ENCODE results near the gene ANKS1B.

The ANKS1B gene

GRCh38 chr12:99450036-99450630 lies 534.6 kb downstream of the ANKS1B start:
- no peak overlapping the region for H3K4me3 ChIP-seq (ENCODE audit: low read length)
- H3K4me1 ChIP-seq (ENCODE audit: control insufficient read depth, insufficient read depth, low read length): peaks cover 26% of the 10 kb centered on the region
- no peaks in the 10 kb centered on the region for H3K36me3 ChIP-seq (ENCODE audit: control insufficient read depth, insufficient read depth, low read length, severe bottlenecking)
- H3K9ac ChIP-seq (ENCODE audit: low read length): no peak overlapping the region
- peak; percentile 43 for DNase-seq (ENCODE audit: low read depth)
- H3K9me3 ChIP-seq (ENCODE audit: control insufficient read depth, low read length): no peaks in the 10 kb centered on the region
- H3K27me3 ChIP-seq (replicated peaks; ENCODE audit: control insufficient read depth, insufficient read depth, low read length): no peaks in the 10 kb centered on the region

GRCh38 chr12:99444859-99445316 lies 539.8 kb downstream of the ANKS1B start:
- Histone ChIP-seq H3K4me1 (ENCODE audit: control insufficient read depth, insufficient read depth, low read length) (peaks cover 6% of the 10 kb centered on the region), H3K4me3 (ENCODE audit: low read length) (no peak overlapping the region), H3K9ac (ENCODE audit: low read length) (no peak overlapping the region), H3K36me3 (ENCODE audit: control insufficient read depth, insufficient read depth, low read length, severe bottlenecking) (no peaks in the 10 kb centered on the region), H3K9me3 (ENCODE audit: control insufficient read depth, low read length) (no peaks in the 10 kb centered on the region), H3K27me3 (replicated peaks; ENCODE audit: control insufficient read depth, insufficient read depth, low read length) (no peaks in the 10 kb centered on the region)
- DNase-seq (ENCODE audit: low read depth): no peak

- Histone ChIP-seq H3K36me3 (ENCODE audit: control insufficient read depth, insufficient read depth, low read length, severe bottlenecking) (no peaks in the 10 kb centered on the region), H3K27me3 (replicated peaks; ENCODE audit: control insufficient read depth, insufficient read depth, low read length) (no peaks in the 10 kb centered on the region), H3K9ac (ENCODE audit: low read length) (no peak overlapping the region), H3K4me1 (ENCODE audit: control insufficient read depth, insufficient read depth, low read length) (peaks cover 6% of the 10 kb centered on the region), H3K9me3 (ENCODE audit: control insufficient read depth, low read length) (no peaks in the 10 kb centered on the region), H3K4me3 (ENCODE audit: low read length) (no peak overlapping the region)
- no peak for DNase-seq (ENCODE audit: low read depth)
Measured at GRCh38 chr12:99442758-99443157, 542.0 kb downstream of the ANKS1B start.

GRCh38 chr12:99439399-99439798 lies 545.3 kb downstream of the ANKS1B start:
- DNase-seq (ENCODE audit: low read depth): no peak
- no peaks in the 10 kb centered on the region for H3K27me3 ChIP-seq (replicated peaks; ENCODE audit: control insufficient read depth, insufficient read depth, low read length)
- no peaks in the 10 kb centered on the region for H3K9me3 ChIP-seq (ENCODE audit: control insufficient read depth, low read length)
- no peak overlapping the region for H3K9ac ChIP-seq (ENCODE audit: low read length)
- H3K4me3 ChIP-seq (ENCODE audit: low read length): no peak overlapping the region
- no peaks in the 10 kb centered on the region for H3K36me3 ChIP-seq (ENCODE audit: control insufficient read depth, insufficient read depth, low read length, severe bottlenecking)
- no peaks in the 10 kb centered on the region for H3K4me1 ChIP-seq (ENCODE audit: control insufficient read depth, insufficient read depth, low read length)

GRCh38 chr12:99436584-99436983 lies 548.2 kb downstream of the ANKS1B start:
- Histone ChIP-seq H3K27me3 (replicated peaks; ENCODE audit: control insufficient read depth, insufficient read depth, low read length) (no peaks in the 10 kb centered on the region), H3K9me3 (ENCODE audit: control insufficient read depth, low read length) (no peaks in the 10 kb centered on the region)

GRCh38 chr12:99435095-99435791 lies 549.5 kb downstream of the ANKS1B start:
- DNase-seq (ENCODE audit: low read depth): no peak
- Histone ChIP-seq H3K9ac (ENCODE audit: low read length) (no peak overlapping the region), H3K27me3 (replicated peaks; ENCODE audit: control insufficient read depth, insufficient read depth, low read length) (no peaks in the 10 kb centered on the region), H3K4me1 (ENCODE audit: control insufficient read depth, insufficient read depth, low read length) (no peaks in the 10 kb centered on the region), H3K36me3 (ENCODE audit: control insufficient read depth, insufficient read depth, low read length, severe bottlenecking) (no peaks in the 10 kb centered on the region), H3K4me3 (ENCODE audit: low read length) (no peak overlapping the region), H3K9me3 (ENCODE audit: control insufficient read depth, low read length) (no peaks in the 10 kb centered on the region)

More at GRCh38 chr12:99436584-99436983, 548.2 kb downstream of the ANKS1B start:
- Histone ChIP-seq H3K9ac (ENCODE audit: low read length) (no peak overlapping the region), H3K4me1 (ENCODE audit: control insufficient read depth, insufficient read depth, low read length) (no peaks in the 10 kb centered on the region), H3K4me3 (ENCODE audit: low read length) (no peak overlapping the region), H3K36me3 (ENCODE audit: control insufficient read depth, insufficient read depth, low read length, severe bottlenecking) (no peaks in the 10 kb centered on the region)
- no peak for DNase-seq (ENCODE audit: low read depth)

GRCh38 chr12:99433155-99433554 lies 551.6 kb downstream of the ANKS1B start:
- DNase-seq (ENCODE audit: low read depth): no peak
- Histone ChIP-seq H3K4me1 (ENCODE audit: control insufficient read depth, insufficient read depth, low read length) (no peaks in the 10 kb centered on the region), H3K9ac (ENCODE audit: low read length) (no peak overlapping the region), H3K4me3 (ENCODE audit: low read length) (no peak overlapping the region), H3K9me3 (ENCODE audit: control insufficient read depth, low read length) (no peaks in the 10 kb centered on the region), H3K36me3 (ENCODE audit: control insufficient read depth, insufficient read depth, low read length, severe bottlenecking) (no peaks in the 10 kb centered on the region), H3K27me3 (replicated peaks; ENCODE audit: control insufficient read depth, insufficient read depth, low read length) (no peaks in the 10 kb centered on the region)

GRCh38 chr12:99431203-99431602 lies 553.5 kb downstream of the ANKS1B start:
- Histone ChIP-seq H3K27me3 (replicated peaks; ENCODE audit: control insufficient read depth, insufficient read depth, low read length) (no peaks in the 10 kb centered on the region), H3K9me3 (ENCODE audit: control insufficient read depth, low read length) (no peaks in the 10 kb centered on the region), H3K36me3 (ENCODE audit: control insufficient read depth, insufficient read depth, low read length, severe bottlenecking) (no peaks in the 10 kb centered on the region), H3K9ac (ENCODE audit: low read length) (no peak overlapping the region), H3K4me3 (ENCODE audit: low read length) (no peak overlapping the region), H3K4me1 (ENCODE audit: control insufficient read depth, insufficient read depth, low read length) (no peaks in the 10 kb centered on the region)
- DNase-seq (ENCODE audit: low read depth): no peak

- no peaks in the 10 kb centered on the region for H3K4me1 ChIP-seq (ENCODE audit: control insufficient read depth, insufficient read depth, low read length)
- no peak for DNase-seq (ENCODE audit: low read depth)
Measured at GRCh38 chr12:99427104-99427503, 557.6 kb downstream of the ANKS1B start.

GRCh38 chr12:99418379-99418778 lies 566.4 kb downstream of the ANKS1B start:
- no peak for DNase-seq (ENCODE audit: low read depth)
- Histone ChIP-seq H3K27me3 (replicated peaks; ENCODE audit: control insufficient read depth, insufficient read depth, low read length) (no peaks in the 10 kb centered on the region), H3K9ac (ENCODE audit: low read length) (no peak overlapping the region), H3K4me3 (ENCODE audit: low read length) (no peak overlapping the region), H3K4me1 (ENCODE audit: control insufficient read depth, insufficient read depth, low read length) (no peaks in the 10 kb centered on the region), H3K36me3 (ENCODE audit: control insufficient read depth, insufficient read depth, low read length, severe bottlenecking) (no peaks in the 10 kb centered on the region), H3K9me3 (ENCODE audit: control insufficient read depth, low read length) (peaks cover 6% of the 10 kb centered on the region)

More at GRCh38 chr12:99427104-99427503, 557.6 kb downstream of the ANKS1B start:
- no peaks in the 10 kb centered on the region for H3K36me3 ChIP-seq (ENCODE audit: control insufficient read depth, insufficient read depth, low read length, severe bottlenecking)
- no peak overlapping the region for H3K9ac ChIP-seq (ENCODE audit: low read length)
- no peak overlapping the region for H3K4me3 ChIP-seq (ENCODE audit: low read length)
- H3K9me3 ChIP-seq (ENCODE audit: control insufficient read depth, low read length): no peaks in the 10 kb centered on the region
- H3K27me3 ChIP-seq (replicated peaks; ENCODE audit: control insufficient read depth, insufficient read depth, low read length): no peaks in the 10 kb centered on the region

- Histone ChIP-seq H3K36me3 (ENCODE audit: control insufficient read depth, insufficient read depth, low read length, severe bottlenecking) (no peaks in the 10 kb centered on the region), H3K9ac (ENCODE audit: low read length) (no peak overlapping the region), H3K27me3 (replicated peaks; ENCODE audit: control insufficient read depth, insufficient read depth, low read length) (no peaks in the 10 kb centered on the region), H3K4me1 (ENCODE audit: control insufficient read depth, insufficient read depth, low read length) (no peaks in the 10 kb centered on the region), H3K4me3 (ENCODE audit: low read length) (no peak overlapping the region), H3K9me3 (ENCODE audit: control insufficient read depth, low read length) (peaks cover 9% of the 10 kb centered on the region)
- DNase-seq (ENCODE audit: low read depth): no peak
Measured at GRCh38 chr12:99413751-99414150, 571.0 kb downstream of the ANKS1B start.
